ENCODE results near the gene EXTL2. TPM values are rescaled to one million over a fixed set of nuclear protein-coding genes. Genes with fewer than 3 reads are reported as not detected.
A peak's percentile ranks its signal among the peaks of the same experiment; 100 is the strongest.
"Not testable (repeated sequence)": the region's sequence is repeated elsewhere in the genome, so short reads cannot be mapped to it uniquely, and the experiment has no call there.

EXTL2 gene
- polyA plus RNA-seq, result 24.3 TPM
- long read RNA-seq, donor 1, partial matches to known transcripts, result 0 of 6 reads
- long read RNA-seq, donor 1, other reads (novel, unspliced or antisense), result 0 of 6 reads
- long read RNA-seq, donor 2, transcript EXTL2-202 (5 exons, 3,985 nt), result major isoform, 7 of 9 reads
- long read RNA-seq, donor 2, partial matches to known transcripts, result 0 of 9 reads
- long read RNA-seq, donor 2, other reads (novel, unspliced or antisense), result 0 of 9 reads
- long read RNA-seq, donor 3, result 0 reads
- long read RNA-seq, donor 4, partial matches to known transcripts, result 0 of 1 reads
- long read RNA-seq, donor 4, other reads (novel, unspliced or antisense), result 0 of 1 reads
- long read RNA-seq, donor 5, partial matches to known transcripts, result 0 of 5 reads
- long read RNA-seq, donor 5, other reads (novel, unspliced or antisense), result 0 of 5 reads
- long read RNA-seq, donor 6, partial matches to known transcripts, result 0 of 5 reads
- long read RNA-seq, donor 6, other reads (novel, unspliced or antisense), result 0 of 5 reads
- long read RNA-seq, donor 7, transcript EXTL2-202 (5 exons, 3,985 nt), result major isoform, 7 of 21 reads
- long read RNA-seq, donor 7, partial matches to known transcripts, result 10 of 21 reads
- long read RNA-seq, donor 7, other reads (novel, unspliced or antisense), result 0 of 21 reads
- long read RNA-seq, donor 8, partial matches to known transcripts, result 0 of 7 reads
- long read RNA-seq, donor 8, other reads (novel, unspliced or antisense), result 0 of 7 reads
- long read RNA-seq, donor 9, transcript EXTL2-202 (5 exons, 3,985 nt), result major isoform, 5 of 7 reads
- long read RNA-seq, donor 9, partial matches to known transcripts, result 0 of 7 reads
- long read RNA-seq, donor 9, other reads (novel, unspliced or antisense), result 0 of 7 reads
- long read RNA-seq, donor 10, transcript EXTL2-202 (5 exons, 3,985 nt), result major isoform, 9 of 11 reads
- long read RNA-seq, donor 10, partial matches to known transcripts, result 0 of 11 reads
- long read RNA-seq, donor 10, other reads (novel, unspliced or antisense), result 0 of 11 reads
- long read RNA-seq, donor 11, transcript EXTL2-202 (5 exons, 3,985 nt), result major isoform, 7 of 7 reads
- long read RNA-seq, donor 11, partial matches to known transcripts, result 0 of 7 reads
- long read RNA-seq, donor 11, other reads (novel, unspliced or antisense), result 0 of 7 reads

GRCh38 chr1:100894603-100895539, at the start of gene EXTL2:
EXTL2 (minus strand) TSS chr1:100894842; CDS start chr1:100888757, 6,085 bp downstream.
- Histone ChIP-seq H3K4me3 (ENCODE audit: low read length) (peak within 1 kb of the TSS; percentile 94), H3K4me1 (ENCODE audit: control insufficient read depth, insufficient read depth, low read length) (peaks cover 4% of the 10 kb centered on the region), H3K36me3 (ENCODE audit: control insufficient read depth, insufficient read depth, low read length) (peaks cover 6% of the 10 kb centered on the region), H3K27me3 (ENCODE audit: control insufficient read depth, insufficient read depth, low read length) (no peaks in the 10 kb centered on the region), H3K27ac (ENCODE audit: low read length) (peak within 1 kb of the TSS; percentile 100), H3K9me3 (ENCODE audit: control insufficient read depth, low read depth, low read length) (peaks cover 4% of the 10 kb centered on the region)
- 0% methylated on average over 2 of the region's 47 CpGs for WGBS (ENCODE audit: insufficient coverage, low lambda C conversion rate)
- peak; percentile 92 to 96 for DNase-seq

- no peaks in the 10 kb centered on the region for H3K4me1 ChIP-seq (ENCODE audit: control insufficient read depth, insufficient read depth, low read length)
- no CpG with 5 or more reads among the region's 1 CpG for WGBS (ENCODE audit: insufficient coverage, low lambda C conversion rate)
These were observed 48.9 kb upstream of the EXTL2 start for GRCh38 chr1:100943533-100943932.

GRCh38 chr1:100942304-100943046, 47.8 kb upstream of the EXTL2 start:
- no peaks in the 10 kb centered on the region for H3K27me3 ChIP-seq (ENCODE audit: control insufficient read depth, insufficient read depth, low read length)
- no peak overlapping the region for H3K27ac ChIP-seq (ENCODE audit: low read length)
- peaks cover 22% of the 10 kb centered on the region for H3K36me3 ChIP-seq (ENCODE audit: control insufficient read depth, insufficient read depth, low read length)
- no peaks in the 10 kb centered on the region for H3K9me3 ChIP-seq (ENCODE audit: control insufficient read depth, low read depth, low read length)
- no peak for DNase-seq
- no peak overlapping the region for H3K4me3 ChIP-seq (ENCODE audit: low read length)
- no CpG with 5 or more reads among the region's 2 CpGs for WGBS (ENCODE audit: insufficient coverage, low lambda C conversion rate)
- no peaks in the 10 kb centered on the region for H3K4me1 ChIP-seq (ENCODE audit: control insufficient read depth, insufficient read depth, low read length)

More at GRCh38 chr1:100943533-100943932, 48.9 kb upstream of the EXTL2 start:
- Histone ChIP-seq H3K27me3 (ENCODE audit: control insufficient read depth, insufficient read depth, low read length) (no peaks in the 10 kb centered on the region), H3K9me3 (ENCODE audit: control insufficient read depth, low read depth, low read length) (no peaks in the 10 kb centered on the region), H3K4me3 (ENCODE audit: low read length) (no peak overlapping the region), H3K36me3 (ENCODE audit: control insufficient read depth, insufficient read depth, low read length) (peaks cover 21% of the 10 kb centered on the region), H3K27ac (ENCODE audit: low read length) (no peak overlapping the region)
- no peak for DNase-seq

GRCh38 chr1:100941580-100942216, 47.1 kb upstream of the EXTL2 start:
- no peaks in the 10 kb centered on the region for H3K9me3 ChIP-seq (ENCODE audit: control insufficient read depth, low read depth, low read length)
- peaks cover 22% of the 10 kb centered on the region for H3K36me3 ChIP-seq (ENCODE audit: control insufficient read depth, insufficient read depth, low read length)
- H3K27ac ChIP-seq (ENCODE audit: low read length), result no peak overlapping the region
- no peak overlapping the region for H3K4me3 ChIP-seq (ENCODE audit: low read length)
- no CpG with 5 or more reads among the region's 9 CpGs for WGBS (ENCODE audit: insufficient coverage, low lambda C conversion rate)
- no peaks in the 10 kb centered on the region for H3K27me3 ChIP-seq (ENCODE audit: control insufficient read depth, insufficient read depth, low read length)
- H3K4me1 ChIP-seq (ENCODE audit: control insufficient read depth, insufficient read depth, low read length), result no peaks in the 10 kb centered on the region
- DNase-seq, result no peak

GRCh38 chr1:100941098-100941527, 46.5 kb upstream of the EXTL2 start:
- H3K36me3 ChIP-seq (ENCODE audit: control insufficient read depth, insufficient read depth, low read length), result peaks cover 22% of the 10 kb centered on the region

GRCh38 chr1:100936194-100936967, 41.7 kb upstream of the EXTL2 start:
- Histone ChIP-seq H3K27me3 (ENCODE audit: control insufficient read depth, insufficient read depth, low read length) (no peaks in the 10 kb centered on the region), H3K4me3 (ENCODE audit: low read length) (no peak overlapping the region), H3K9me3 (ENCODE audit: control insufficient read depth, low read depth, low read length) (no peaks in the 10 kb centered on the region), H3K27ac (ENCODE audit: low read length) (no peak overlapping the region), H3K36me3 (ENCODE audit: control insufficient read depth, insufficient read depth, low read length) (peaks cover 10% of the 10 kb centered on the region), H3K4me1 (ENCODE audit: control insufficient read depth, insufficient read depth, low read length) (no peaks in the 10 kb centered on the region)
- DNase-seq, result no peak

More at GRCh38 chr1:100941098-100941527, 46.5 kb upstream of the EXTL2 start:
- no peaks in the 10 kb centered on the region for H3K4me1 ChIP-seq (ENCODE audit: control insufficient read depth, insufficient read depth, low read length)
- H3K27me3 ChIP-seq (ENCODE audit: control insufficient read depth, insufficient read depth, low read length), result no peaks in the 10 kb centered on the region
- H3K4me3 ChIP-seq (ENCODE audit: low read length), result no peak overlapping the region
- WGBS (ENCODE audit: insufficient coverage, low lambda C conversion rate), result no CpG with 5 or more reads among the region's 1 CpG
- H3K27ac ChIP-seq (ENCODE audit: low read length), result no peak overlapping the region
- H3K9me3 ChIP-seq (ENCODE audit: control insufficient read depth, low read depth, low read length), result no peaks in the 10 kb centered on the region
- DNase-seq, result no peak

GRCh38 chr1:100933555-100933954, 38.9 kb upstream of the EXTL2 start:
- not testable (repeated sequence) for H3K36me3 ChIP-seq (ENCODE audit: control insufficient read depth, insufficient read depth, low read length); DNase-seq; H3K27me3 ChIP-seq (ENCODE audit: control insufficient read depth, insufficient read depth, low read length); H3K4me3 ChIP-seq (ENCODE audit: low read length); H3K4me1 ChIP-seq (ENCODE audit: control insufficient read depth, insufficient read depth, low read length); H3K27ac ChIP-seq (ENCODE audit: low read length); H3K9me3 ChIP-seq (ENCODE audit: control insufficient read depth, low read depth, low read length)
- no CpG with 5 or more reads among the region's 2 CpGs for WGBS (ENCODE audit: insufficient coverage, low lambda C conversion rate)

GRCh38 chr1:100931716-100932115, 37.1 kb upstream of the EXTL2 start:
- peaks cover 6% of the 10 kb centered on the region for H3K36me3 ChIP-seq (ENCODE audit: control insufficient read depth, insufficient read depth, low read length)
- H3K27me3 ChIP-seq (ENCODE audit: control insufficient read depth, insufficient read depth, low read length), result no peaks in the 10 kb centered on the region
- H3K4me1 ChIP-seq (ENCODE audit: control insufficient read depth, insufficient read depth, low read length), result no peaks in the 10 kb centered on the region
- no peak for DNase-seq
- no CpG with 5 or more reads among the region's 1 CpG for WGBS (ENCODE audit: insufficient coverage, low lambda C conversion rate)
- no peak overlapping the region for H3K4me3 ChIP-seq (ENCODE audit: low read length)
- no peak overlapping the region for H3K27ac ChIP-seq (ENCODE audit: low read length)
- H3K9me3 ChIP-seq (ENCODE audit: control insufficient read depth, low read depth, low read length), result no peaks in the 10 kb centered on the region

All from large intestine (tissue), 12 donors.